NCI-H446 (cell line): ENCODE results near the gene ARMCX2.
"Not testable (repeated sequence)": the region's sequence is repeated elsewhere in the genome, so short reads cannot be mapped to it uniquely, and the experiment has no call there.

Experiments used
- DNase-seq, 2 experiments: peaks; one replicate each; lab custom pipeline; 2025; lab: John Stamatoyannopoulos, UW

ARMCX2 gene

DNA sequence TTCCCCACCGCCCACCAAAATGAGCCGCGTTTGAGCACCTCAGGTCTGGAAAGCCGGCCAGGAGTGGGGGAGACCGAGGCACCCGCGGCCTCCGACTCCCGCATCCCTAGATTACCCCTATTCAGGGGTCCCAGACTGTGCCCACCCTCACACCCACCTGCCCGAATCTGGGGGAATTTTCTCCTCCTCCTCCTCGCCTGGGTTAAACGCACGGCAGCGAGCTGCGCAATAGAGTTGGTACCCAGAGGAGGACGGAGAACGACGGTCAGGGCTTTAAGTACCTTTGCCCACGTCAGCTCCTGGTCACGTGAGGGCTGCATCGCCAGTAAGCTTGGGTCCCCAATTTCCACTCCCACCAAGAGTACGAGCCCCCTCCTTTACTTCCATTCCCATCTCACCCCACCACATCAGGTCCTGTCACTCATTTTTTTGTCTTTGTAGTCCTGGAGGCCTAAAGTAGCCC lies at the start of gene ARMCX2:
Gene ARMCX2 (minus strand): TSS at position 250 of the 463 bp plus-strand sequence. CDS start 2,262 bp downstream, outside the sequence.
- no peak for DNase-seq

DNA sequence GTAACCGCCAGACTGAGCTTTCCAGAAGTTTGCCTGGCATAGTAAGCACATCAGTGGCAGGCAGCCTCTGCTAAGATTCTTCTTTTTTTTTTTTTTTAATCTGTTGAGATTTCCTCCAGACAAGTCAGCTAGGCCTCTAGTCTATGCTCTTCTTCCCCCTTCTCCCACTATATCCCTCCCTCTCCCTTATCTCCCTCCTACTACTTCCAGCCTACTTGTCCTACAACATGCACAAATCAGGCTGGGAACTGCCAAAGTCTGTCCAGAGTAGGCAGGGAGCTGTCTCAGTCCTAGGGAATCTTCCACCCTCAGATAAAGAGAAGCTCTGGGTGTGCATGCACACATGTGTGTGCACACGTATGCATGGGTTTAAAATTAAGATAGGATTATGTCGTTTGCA lies 49.7 kb upstream of the ARMCX2 start:
- no peak for DNase-seq

DNA sequence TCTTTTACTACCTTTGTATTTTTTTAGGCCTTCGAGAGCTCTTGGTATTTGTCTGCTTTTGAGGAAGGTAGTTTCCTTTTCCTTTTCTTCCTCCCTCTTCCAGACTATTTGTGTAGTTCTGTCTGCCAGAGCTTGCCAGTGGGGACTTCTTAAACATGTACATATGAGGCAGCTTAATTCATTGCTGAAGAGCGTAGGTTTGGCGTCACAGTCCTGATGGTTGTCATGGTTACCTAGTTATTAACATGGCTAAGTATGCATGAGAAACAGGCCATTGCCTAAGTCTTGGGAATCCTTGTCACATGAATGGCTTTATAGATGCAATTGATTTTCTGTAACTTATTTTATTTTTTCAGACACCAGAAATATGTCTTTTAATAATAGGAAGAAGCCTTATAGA lies 48.5 kb upstream of the ARMCX2 start:
- no peak for DNase-seq

DNA sequence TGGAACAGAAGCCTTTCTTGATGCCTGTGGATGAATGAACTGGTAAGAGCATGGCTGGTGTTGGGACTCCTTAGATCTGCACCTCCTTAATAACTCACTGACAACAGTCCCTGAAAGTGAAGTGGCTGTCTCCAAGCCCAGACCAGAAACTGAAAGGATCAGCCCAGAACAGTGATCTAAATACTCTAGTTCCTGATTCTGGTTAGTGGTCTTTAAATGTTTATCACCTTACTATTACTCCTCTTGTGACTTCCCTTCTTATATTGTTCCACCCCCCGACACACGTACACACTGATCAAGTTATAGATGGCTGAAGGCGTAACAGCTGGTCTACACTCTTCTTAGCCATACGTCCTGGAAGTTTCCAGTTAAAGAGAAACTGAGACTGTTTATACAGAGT lies 33.8 kb upstream of the ARMCX2 start:
- no peak for DNase-seq

DNA sequence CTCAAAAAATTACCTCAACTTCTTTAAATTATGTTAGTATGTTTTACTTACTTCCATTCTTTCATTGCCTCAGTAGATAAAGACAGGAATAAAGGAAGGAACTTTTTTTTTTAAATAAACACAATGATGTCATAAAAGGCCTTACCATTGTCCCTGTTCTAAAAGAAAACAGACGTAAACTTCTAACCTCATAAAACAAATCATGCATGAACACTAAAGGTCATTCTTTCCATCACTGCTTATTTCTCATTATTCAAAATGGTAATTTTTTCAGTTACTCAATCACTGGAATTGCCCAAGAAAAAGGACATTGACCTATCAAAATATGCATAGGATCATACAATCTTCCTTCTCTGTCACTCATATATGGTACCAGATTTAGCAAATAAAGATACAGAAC lies 32.2 kb upstream of the ARMCX2 start:
- no peak for DNase-seq

DNA sequence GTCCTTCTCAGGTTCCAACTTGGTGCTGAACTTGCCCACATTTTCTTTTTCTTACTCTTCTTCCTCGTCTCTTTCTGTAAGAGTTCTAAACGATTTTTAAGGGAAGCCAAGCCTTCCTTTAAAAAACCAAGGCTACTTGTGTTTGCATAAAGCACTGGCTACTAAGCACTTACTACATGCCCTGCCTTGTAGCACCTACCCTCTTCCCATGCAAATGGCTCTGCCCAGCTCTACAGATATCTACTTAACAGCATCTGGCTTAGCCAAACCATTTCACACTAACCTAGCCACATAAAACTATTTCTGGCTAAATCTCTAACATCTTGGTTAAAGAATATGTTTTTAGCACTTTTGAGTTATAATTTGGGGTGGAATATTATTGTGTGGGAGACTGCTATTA lies 26.9 kb upstream of the ARMCX2 start:
- no peak for DNase-seq

DNA sequence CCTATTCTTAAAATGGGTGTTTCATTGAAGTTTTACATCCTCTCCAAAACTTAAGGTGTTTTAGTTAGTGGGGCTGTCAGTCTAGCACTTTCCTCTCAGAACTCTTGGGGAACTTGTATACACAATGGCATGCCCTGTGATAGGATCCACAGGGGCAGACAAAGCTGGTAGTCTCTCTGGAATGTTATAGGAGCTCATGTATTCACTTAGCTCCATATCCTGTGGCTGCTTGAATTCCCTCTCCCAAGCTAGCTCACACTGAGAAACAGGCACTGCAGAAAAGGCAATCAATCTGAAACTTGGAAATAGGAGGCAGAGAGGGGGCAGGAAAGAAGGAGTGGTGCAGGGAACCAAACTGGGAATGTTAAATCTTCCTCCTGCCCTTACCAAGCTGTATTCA lies 26.3 kb upstream of the ARMCX2 start:
- DNase-seq: no peak

DNA sequence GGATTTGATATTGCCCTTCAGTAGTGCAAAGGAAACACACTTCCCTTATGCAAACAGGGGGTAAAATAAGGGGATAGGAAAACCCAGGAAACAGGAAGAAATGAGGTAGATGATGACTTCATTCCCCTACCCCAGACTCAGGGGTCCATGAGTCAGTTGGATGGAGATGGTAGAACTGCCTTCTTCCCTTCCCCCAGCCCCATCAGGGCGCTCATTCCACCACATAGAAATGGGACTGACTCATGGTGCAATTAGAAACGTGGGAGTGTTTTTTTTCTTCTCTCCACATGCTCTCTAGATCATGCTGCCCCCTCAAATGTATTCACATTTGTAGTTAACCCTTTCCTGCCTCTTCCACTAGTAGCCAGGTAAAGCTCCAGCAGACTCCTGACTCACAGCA lies 23.1 kb upstream of the ARMCX2 start:
- no peak for DNase-seq

DNA sequence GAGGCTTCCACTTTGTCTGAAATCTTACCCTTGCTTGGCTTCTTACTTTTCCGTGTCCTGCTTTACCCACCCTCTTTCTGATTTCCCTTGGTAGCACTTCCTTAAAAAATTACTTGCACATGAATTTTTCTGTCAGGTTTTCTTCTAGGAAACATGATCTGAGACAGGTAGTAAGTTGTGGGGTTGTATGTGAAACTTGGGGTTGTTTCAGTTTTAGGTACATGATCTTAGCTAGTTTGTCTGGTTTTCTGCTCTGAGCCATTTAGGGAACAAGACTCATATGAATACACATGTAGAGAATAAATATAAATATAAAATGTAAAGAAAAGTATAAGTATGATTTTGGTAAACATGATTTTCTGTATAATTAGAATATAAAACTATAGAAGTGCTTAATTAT lies 17.4 kb upstream of the ARMCX2 start:
- DNase-seq: no peak

DNA sequence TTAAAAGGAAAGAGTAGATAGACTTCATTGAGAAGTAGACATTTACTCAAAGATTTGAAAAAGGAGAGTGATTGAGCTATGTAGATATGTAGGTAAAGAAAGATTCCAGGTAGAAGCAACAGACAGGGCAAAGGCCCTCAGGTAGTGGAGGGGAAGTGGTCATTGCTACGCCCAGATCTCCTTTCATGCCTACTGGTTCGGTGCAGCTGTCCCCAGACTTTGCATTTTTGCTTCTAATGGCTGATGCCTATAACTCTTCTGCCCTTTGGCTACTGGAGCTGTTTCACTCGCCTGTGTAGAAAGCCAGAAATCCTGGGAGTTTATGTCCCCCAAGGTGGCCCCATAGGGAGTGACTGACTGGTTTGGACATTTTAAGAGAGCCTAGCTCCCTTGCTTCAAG lies 16.9 kb upstream of the ARMCX2 start:
- no peak for DNase-seq

DNA sequence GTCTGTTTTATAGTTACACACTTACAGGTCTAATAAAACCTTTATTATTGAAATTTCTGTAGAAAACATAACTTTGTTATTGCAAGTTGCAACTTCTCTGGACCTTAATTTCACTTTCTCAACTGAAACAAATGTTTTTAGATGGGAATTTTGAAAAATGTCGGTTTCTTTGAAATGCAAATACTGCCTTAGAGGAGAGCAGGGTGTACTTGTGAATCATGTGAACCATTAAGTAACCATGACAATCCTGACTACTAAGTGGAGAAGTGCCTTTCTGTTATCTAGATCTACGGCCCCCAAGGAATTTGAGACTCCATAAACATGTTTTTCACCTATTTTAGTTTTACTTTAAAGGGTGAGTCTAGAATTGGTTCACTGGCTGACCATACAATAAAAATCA lies 8.5 kb upstream of the ARMCX2 start:
- DNase-seq: no peak

DNA sequence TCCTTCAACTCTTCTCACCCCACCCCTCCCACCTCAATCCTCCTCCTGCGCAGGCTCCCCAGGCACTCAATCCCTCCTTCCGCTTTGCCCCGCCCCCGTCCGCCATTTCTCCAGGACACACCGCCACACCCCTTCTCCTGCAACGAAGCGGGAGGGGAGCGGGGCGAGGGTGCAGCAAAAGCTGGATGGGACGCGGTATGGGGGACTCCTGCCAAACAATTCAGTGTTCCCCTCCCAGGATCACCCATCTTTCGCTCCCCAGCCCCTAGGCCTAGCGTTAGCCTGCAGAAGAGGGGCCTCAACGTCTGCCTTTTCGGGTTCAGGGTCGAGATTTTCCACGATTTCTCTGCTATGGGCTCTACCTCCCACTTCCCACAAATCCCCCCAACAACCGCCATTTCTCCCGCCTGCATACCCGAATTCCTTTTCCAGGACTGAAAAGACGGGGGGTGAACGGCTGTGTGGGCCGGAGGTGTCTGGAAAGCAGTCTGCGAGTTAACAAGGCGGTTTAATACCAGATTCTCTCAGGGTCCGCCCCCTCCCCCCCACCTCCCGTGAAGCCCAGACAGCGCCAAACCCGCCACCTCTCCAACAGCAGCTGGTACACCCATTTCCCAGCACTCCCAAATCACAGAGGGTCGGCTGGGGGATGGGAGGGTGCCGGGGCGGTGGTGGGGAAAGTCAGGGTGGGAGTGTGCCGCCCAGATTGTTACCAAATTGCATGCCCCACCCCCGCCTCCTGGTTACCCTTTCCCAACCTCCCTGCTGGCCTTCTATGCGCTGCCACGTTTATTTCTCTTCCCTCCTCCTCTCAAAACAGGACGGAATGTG lies 774 bp downstream of the ARMCX2 start:
- DNase-seq: peak; percentile 28 to 62

DNA sequence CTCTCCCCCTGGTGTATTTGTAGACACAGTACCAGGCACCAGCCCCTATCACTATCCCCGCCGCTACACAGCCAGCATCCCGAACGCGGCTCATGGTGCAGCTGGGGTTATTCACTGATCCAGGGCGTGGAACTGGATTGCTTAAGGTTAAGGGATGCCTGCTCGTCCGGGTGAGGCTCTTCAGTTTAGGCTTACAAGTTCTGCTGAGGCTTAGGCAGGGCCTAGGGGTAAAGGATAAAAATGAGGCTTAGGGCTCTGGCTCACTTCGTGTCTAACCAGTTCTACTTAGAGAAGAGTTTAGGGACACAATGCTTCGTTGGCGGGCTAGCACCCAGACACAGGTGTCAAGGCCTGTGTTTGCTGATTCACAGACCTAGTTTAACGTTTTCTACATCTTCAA lies 2.2 kb downstream of the ARMCX2 start:
- no peak for DNase-seq

DNA sequence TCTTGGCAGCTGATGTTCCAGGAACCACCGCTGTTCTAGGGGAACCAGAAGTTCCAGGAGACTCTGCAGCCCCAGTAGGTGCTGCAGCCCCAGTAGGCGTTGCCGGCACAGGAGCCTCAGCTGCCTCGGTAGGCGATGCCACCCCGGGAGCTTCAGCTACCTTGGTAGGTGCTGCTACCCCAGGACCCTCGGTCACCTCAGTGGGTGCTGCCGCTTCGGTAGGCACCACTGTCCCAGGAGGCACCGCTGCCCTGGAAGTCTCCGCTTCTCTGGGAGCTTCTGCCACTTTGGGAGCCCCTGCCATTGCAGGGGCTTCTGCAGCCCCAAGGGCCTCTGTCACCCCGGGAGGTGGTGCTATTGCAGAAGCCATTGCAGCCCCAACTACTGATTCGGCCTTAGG lies 2.8 kb downstream of the ARMCX2 start:
- DNase-seq: no peak

DNA sequence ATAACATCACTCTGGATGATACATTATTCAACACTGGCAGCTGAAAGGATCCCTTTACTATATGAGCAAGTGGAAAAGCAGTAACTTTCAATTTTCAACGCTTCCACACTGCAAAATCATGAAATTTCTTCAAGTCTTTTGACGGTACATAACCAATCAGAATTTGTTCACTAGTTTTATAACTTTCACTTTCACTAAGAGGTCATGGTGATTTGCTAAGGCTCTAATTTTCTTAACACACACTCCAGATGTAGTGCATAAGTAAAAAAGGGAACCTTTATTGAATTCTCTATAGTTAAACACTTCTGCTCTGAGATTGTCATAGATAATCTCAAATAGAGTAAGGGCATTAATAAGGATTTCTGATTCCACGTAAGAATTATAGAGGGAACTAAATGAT lies 4.1 kb downstream of the ARMCX2 start:
- no peak for DNase-seq

DNA sequence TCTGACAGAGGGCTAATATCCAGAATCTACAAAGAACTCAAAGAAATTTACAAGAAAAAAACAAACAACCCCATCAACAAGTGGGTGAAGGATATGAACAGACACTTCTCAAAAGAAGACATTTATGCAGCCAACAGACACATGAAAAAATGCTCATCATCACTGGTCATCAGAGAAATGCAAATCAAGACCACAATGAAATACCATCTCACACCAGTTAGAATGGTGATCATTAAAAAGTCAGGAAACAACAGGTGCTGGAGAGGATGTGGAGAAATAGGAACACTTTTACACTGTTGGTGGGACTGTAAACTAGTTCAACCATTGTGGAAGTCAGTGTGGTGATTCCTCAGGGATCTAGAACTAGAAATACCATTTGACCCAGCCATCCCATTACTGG lies 11.9 kb downstream of the ARMCX2 start:
- not testable (repeated sequence) for DNase-seq

DNA sequence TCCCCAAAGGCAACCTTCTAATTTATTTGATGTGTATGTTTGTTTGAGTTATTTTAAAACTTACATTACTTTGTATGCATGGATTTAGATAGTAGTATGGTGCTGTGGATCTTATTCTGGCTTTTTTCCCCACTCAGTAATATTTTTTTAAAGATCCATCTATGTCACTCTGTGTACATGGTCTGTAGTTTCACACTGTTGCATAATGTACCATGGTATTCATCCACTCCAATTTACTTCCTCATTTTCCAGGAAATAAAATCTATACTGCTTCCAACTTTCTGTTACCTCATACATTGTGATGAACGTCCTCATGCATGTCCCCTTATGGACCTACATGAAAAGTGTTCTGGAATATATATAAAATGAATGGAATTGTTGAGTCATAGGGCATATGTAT lies 17.6 kb downstream of the ARMCX2 start:
- DNase-seq: no peak

DNA sequence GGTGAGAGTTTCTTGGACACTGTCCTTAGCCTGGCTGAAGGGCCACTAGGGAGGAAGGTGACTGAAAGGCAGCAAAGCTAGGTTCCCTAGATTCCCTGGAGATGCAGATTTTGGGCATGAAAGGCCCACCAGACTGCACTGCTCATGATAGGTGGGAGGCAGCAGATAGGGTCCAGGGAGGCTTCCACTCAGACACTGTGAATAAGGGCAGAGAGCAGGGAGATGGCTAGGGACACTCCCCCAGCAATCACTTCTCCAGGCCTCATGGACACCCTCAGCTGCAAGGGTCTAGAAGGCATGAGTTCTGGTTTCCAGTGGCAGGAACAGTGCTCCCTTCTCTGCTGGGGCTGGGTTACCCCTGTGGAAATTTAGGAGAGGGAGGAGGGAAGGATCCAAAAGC lies 20.1 kb downstream of the ARMCX2 start:
- DNase-seq: no peak

DNA sequence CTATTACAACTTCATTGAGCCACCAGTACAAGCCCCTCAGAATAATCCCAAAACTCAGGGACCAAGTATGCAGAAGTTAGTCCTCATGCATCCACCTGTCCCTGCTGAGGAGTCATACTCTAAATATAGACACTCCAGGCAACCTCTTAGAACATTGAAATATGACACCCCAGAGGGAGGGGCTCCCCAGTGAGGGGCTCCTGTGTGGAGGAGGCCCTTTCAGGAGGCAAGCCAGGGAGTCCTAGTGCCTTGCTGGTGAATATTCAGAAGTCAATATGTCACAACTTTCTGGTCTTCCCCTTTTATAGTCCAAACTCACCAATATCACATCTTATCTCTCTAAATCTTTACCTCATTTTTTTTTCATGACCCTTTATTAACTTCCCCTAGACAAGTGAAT lies 40.3 kb downstream of the ARMCX2 start:
- peak in 1 of 2 experiments; percentile 3 for DNase-seq

DNA sequence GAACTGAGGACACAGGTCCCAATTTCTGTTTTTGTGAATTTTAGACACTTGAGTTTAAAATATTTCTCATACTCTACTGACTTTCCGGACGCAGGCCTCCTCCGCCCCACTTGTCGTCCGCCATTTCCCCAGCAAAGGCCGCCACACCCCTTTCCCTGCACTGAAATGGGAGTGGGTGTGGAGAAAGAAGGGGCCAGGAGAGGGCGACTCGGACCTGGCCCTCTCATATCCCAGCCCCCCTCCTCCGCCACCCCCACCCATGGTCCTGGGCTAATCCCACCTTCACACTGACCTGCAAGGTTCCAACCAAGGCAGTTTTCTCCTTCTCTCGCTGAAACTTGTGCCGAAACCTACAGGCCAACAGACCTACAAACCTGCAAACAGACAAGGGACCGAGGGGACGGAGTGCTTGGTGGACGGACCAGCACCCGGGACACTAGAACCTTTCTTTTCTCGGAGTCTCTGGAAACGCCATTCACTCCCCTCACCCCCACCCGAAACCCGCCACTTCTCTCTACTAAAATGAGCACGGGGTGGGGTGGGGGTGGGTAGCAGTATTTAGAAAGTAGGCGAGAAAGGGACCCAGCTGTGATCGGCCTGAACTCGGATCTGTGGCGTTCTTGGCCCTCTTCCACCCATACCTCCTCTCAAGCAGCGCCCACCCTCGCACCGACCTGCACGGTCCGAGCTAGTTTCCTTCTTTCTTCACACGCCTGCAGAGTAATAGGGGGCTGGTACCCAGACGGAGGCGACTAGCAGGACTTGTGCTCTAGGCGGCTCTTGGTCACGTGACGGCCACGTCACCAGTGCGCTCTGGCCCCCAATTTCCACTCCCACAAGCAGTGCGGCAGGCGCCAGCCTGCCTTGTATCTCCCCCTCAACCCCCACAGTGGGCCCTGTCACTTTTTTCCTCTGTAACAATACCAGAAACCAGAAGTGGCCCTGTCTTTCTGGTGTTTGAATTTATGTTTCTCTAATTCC lies 42.1 kb downstream of the ARMCX2 start, which contains the start of gene ARMCX6:
Gene ARMCX6 (minus strand): TSS at position 790 of the 981 bp plus-strand sequence. CDS start 1,380 bp downstream, outside the sequence.
- peak; percentile 43 to 73 for DNase-seq

DNA sequence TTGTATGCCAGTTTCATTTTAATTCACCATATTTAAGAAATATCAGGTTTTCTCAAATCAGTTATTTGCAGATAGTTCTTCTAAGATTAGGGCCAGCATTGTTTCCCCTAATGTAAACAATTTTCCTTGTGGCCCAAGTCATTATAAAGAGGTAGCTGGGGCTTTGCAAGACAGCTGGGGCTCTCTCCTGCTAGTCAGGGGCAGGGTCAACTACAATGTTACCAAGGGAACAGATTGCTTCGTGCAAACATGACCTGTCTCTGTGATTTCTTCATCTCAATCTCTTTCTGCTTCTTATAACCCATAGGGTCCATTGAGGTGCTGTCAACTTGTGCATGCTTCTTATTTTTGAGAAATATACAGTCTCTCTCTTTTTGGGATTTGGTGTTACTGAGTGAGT lies 53.9 kb downstream of the ARMCX2 start:
- DNase-seq: no peak
